OCI-LY7 (cell line): ENCODE data around the gene MFGE8.

Experiments used
- CTCF ChIP-seq: fragments of 200-600 bp; sonication (generic); conservative IDR thresholded peaks from 2 replicates; pipeline ENCODE4 v1.5.1; 2014; ENCODE audit warnings: mild to moderate bottlenecking, antibody characterized with exemption, low read length, moderate library complexity, mixed read lengths
- EZH2phosphoT487 ChIP-seq: fragments of 200-600 bp; sonication (generic); IDR thresholded peaks from 2 replicates; pipeline ENCODE4 v1.6.1; 2018; ENCODE audit warnings: low read depth, borderline replicate concordance, mild to moderate bottlenecking, mixed run types, antibody characterized with exemption, low read length, moderate library complexity, mixed read lengths

GRCh38 chr15:88906551-88906950 lies 6.6 kb downstream of the MFGE8 start:
- TF ChIP-seq CTCF (no peak), EZH2phosphoT487 (no peak)
